ENCODE results near the gene STRBP. TPM values are rescaled to one million over a fixed set of nuclear protein-coding genes. Genes with fewer than 3 reads are reported as not detected.
A peak's percentile ranks its signal among the peaks of the same experiment; 100 is the strongest.

STRBP gene
- total and polyA plus RNA-seq, 5 donors from 2014 or later, result 14.9 to 18.2 (median 15.4) TPM

- H3K27me3 Mint-ChIP-seq, result no peaks in the 10 kb centered on the region
- peaks cover 18 to 23% (median 19%) of the 10 kb centered on the region in 4 donors for H3K4me1 Mint-ChIP-seq
- H3K27ac Mint-ChIP-seq, result no peak overlapping the region
- no peak overlapping the region for H3K27ac ChIP-seq (ENCODE audit: insufficient read depth, low read length, poor library complexity, severe bottlenecking)
- ATAC-seq (ENCODE audit: low read depth in 2 of 2) (no peak), DNase-seq (no peak)
- H3K4me1 ChIP-seq (ENCODE audit: control insufficient read depth, insufficient read depth, low read length, poor library complexity, severe bottlenecking), result peaks cover 10% of the 10 kb centered on the region
- H3K27me3 ChIP-seq (ENCODE audit: control insufficient read depth, insufficient read depth, low read length), result no peaks in the 10 kb centered on the region
- no peaks in the 10 kb centered on the region for H3K9me3 ChIP-seq (ENCODE audit: control insufficient read depth in 2 of 2, low read length in 2 of 2)
- H3K36me3 ChIP-seq (ENCODE audit: control insufficient read depth, insufficient read depth, low read length), result no peaks in the 10 kb centered on the region
- H3K9me3 Mint-ChIP-seq, result no peaks in the 10 kb centered on the region
- H3K36me3 Mint-ChIP-seq, result peaks cover 15% of the 10 kb centered on the region
- H3K4me3 Mint-ChIP-seq, result no peak overlapping the region
- no peak overlapping the region for H3K4me3 ChIP-seq (ENCODE audit: low read depth, low read length)
These were observed 39.4 kb downstream of the STRBP start for GRCh38 chr9:123228967-123229366.

DNA sequence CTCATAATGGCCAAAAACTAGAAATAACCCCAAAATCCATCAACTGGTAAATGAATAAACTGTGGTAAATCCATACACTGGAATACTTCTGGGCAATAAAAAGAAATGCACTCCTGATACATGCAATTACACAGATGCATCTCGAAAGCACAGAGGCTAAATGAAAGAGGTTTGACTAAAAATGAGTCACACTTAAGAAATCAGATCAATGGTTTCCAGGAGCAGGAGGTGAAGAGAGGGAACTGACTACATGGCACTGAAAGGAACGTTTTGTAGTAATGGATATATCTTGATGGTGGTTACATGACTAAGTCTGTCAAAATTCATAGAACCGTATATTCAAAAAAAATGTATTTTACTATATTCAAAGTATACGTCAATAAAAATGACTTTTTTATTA, 42.4 kb downstream of the STRBP start:
- Histone ChIP-seq H3K36me3 (ENCODE audit: control insufficient read depth, insufficient read depth, low read length) (no peaks in the 10 kb centered on the region), H3K27ac (ENCODE audit: insufficient read depth, low read length, poor library complexity, severe bottlenecking) (no peak overlapping the region), H3K4me1 (ENCODE audit: control insufficient read depth, insufficient read depth, low read length, poor library complexity, severe bottlenecking) (peaks cover 10% of the 10 kb centered on the region), H3K27me3 (ENCODE audit: control insufficient read depth, insufficient read depth, low read length) (no peaks in the 10 kb centered on the region), H3K9me3 (ENCODE audit: control insufficient read depth in 2 of 2, low read length in 2 of 2) (no peaks in the 10 kb centered on the region), H3K4me3 (ENCODE audit: low read depth, low read length) (no peak overlapping the region)
- peak overlapping the region; percentile 48 to 62 (median 53) for H3K27ac Mint-ChIP-seq
- no peaks in the 10 kb centered on the region for H3K9me3 Mint-ChIP-seq
- peak in 1 of 3 donors; percentile 7 for DNase-seq
- no peak for ATAC-seq (ENCODE audit: low read depth in 2 of 2)
- no peak overlapping the region for H3K4me3 Mint-ChIP-seq
- no peaks in the 10 kb centered on the region for H3K27me3 Mint-ChIP-seq
- H3K4me1 Mint-ChIP-seq, result peaks cover 14 to 25% (median 18%) of the 10 kb centered on the region in 4 donors
- peaks cover 13% of the 10 kb centered on the region for H3K36me3 Mint-ChIP-seq

DNA sequence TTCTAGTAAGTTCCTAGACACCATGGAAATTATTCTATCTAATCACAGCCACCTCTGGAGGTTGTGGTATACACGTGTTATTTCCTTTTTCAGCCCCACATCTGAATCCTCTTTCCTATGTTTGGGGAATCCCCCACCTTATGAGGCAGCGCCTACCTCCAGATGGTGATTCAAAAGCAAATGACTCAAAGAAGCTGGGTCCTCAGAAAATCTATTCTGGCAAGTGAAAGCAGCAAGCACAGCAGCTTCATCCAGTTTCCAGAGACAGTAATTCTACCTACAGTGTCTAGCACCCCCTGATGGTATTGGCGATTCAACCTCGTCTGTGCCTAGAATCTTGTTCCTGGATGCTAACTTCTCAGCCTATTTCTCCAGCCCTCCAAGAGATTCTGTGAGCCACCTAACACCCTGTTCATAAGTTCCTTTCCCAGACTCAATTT, 43.0 kb downstream of the STRBP start:
- Histone ChIP-seq H3K36me3 (ENCODE audit: control insufficient read depth, insufficient read depth, low read length) (no peaks in the 10 kb centered on the region), H3K4me3 (ENCODE audit: low read depth, low read length) (no peak overlapping the region), H3K27me3 (ENCODE audit: control insufficient read depth, insufficient read depth, low read length) (no peaks in the 10 kb centered on the region), H3K4me1 (ENCODE audit: control insufficient read depth, insufficient read depth, low read length, poor library complexity, severe bottlenecking) (peaks cover 10% of the 10 kb centered on the region), H3K27ac (ENCODE audit: insufficient read depth, low read length, poor library complexity, severe bottlenecking) (no peak overlapping the region), H3K9me3 (ENCODE audit: control insufficient read depth in 2 of 2, low read length in 2 of 2) (no peaks in the 10 kb centered on the region)
- ATAC-seq (ENCODE audit: low read depth in 2 of 2) (peak; percentile 87), DNase-seq (peak; percentile 2 to 78 (median 31))
- Mint-ChIP-seq H3K4me1 (peaks cover 14 to 25% (median 18%) of the 10 kb centered on the region in 4 donors), H3K4me3 (peak overlapping the region in 1 of 4 donors; percentile 39), H3K27ac (peak overlapping the region in 2 of 3 donors; percentile 48 to 53), H3K36me3 (peaks cover 13% of the 10 kb centered on the region), H3K9me3 (no peaks in the 10 kb centered on the region), H3K27me3 (no peaks in the 10 kb centered on the region)

GRCh38 chr9:123220127-123220526, 48.3 kb downstream of the STRBP start:
- peaks cover 0 to 1% (median 0%) of the 10 kb centered on the region in 7 donors for H3K9me3 Mint-ChIP-seq
- ATAC-seq (ENCODE audit: low read depth in 2 of 2) (no peak), DNase-seq (no peak)
- H3K4me1 Mint-ChIP-seq, result peaks cover 12 to 29% (median 16%) of the 10 kb centered on the region in 4 donors
- Histone ChIP-seq H3K27me3 (ENCODE audit: control insufficient read depth, insufficient read depth, low read length) (no peaks in the 10 kb centered on the region), H3K4me3 (ENCODE audit: low read depth, low read length) (no peak overlapping the region), H3K36me3 (ENCODE audit: control insufficient read depth, insufficient read depth, low read length) (no peaks in the 10 kb centered on the region), H3K9me3 (ENCODE audit: control insufficient read depth in 2 of 2, low read length in 2 of 2) (no peaks in the 10 kb centered on the region), H3K27ac (ENCODE audit: insufficient read depth, low read length, poor library complexity, severe bottlenecking) (no peak overlapping the region), H3K4me1 (ENCODE audit: control insufficient read depth, insufficient read depth, low read length, poor library complexity, severe bottlenecking) (peaks cover under 1% of the 10 kb centered on the region)
- H3K36me3 Mint-ChIP-seq, result peaks cover 13% of the 10 kb centered on the region
- no peak overlapping the region for H3K4me3 Mint-ChIP-seq
- H3K27ac Mint-ChIP-seq, result no peak overlapping the region
- no peaks in the 10 kb centered on the region for H3K27me3 Mint-ChIP-seq

GRCh38 chr9:123218831-123219230, 49.6 kb downstream of the STRBP start:
- H3K9me3 ChIP-seq (ENCODE audit: control insufficient read depth in 2 of 2, low read length in 2 of 2), result no peaks in the 10 kb centered on the region
- H3K4me3 ChIP-seq (ENCODE audit: low read depth, low read length), result no peak overlapping the region
- H3K36me3 ChIP-seq (ENCODE audit: control insufficient read depth, insufficient read depth, low read length), result no peaks in the 10 kb centered on the region
- Mint-ChIP-seq H3K4me1 (peaks cover 12 to 20% (median 13%) of the 10 kb centered on the region in 4 donors), H3K27me3 (no peaks in the 10 kb centered on the region), H3K9me3 (peaks cover 0 to 1% (median 0%) of the 10 kb centered on the region in 7 donors), H3K27ac (peak overlapping the region in 1 of 3 donors; percentile 3), H3K4me3 (no peak overlapping the region), H3K36me3 (peaks cover 13% of the 10 kb centered on the region)
- H3K27me3 ChIP-seq (ENCODE audit: control insufficient read depth, insufficient read depth, low read length), result no peaks in the 10 kb centered on the region
- H3K27ac ChIP-seq (ENCODE audit: insufficient read depth, low read length, poor library complexity, severe bottlenecking), result no peak overlapping the region
- H3K4me1 ChIP-seq (ENCODE audit: control insufficient read depth, insufficient read depth, low read length, poor library complexity, severe bottlenecking), result no peaks in the 10 kb centered on the region
- DNase-seq, result no peak
- ATAC-seq (ENCODE audit: low read depth in 2 of 2), result no peak

- Histone ChIP-seq H3K9me3 (ENCODE audit: control insufficient read depth in 2 of 2, low read length in 2 of 2) (no peaks in the 10 kb centered on the region), H3K4me1 (ENCODE audit: control insufficient read depth, insufficient read depth, low read length, poor library complexity, severe bottlenecking) (no peaks in the 10 kb centered on the region), H3K27me3 (ENCODE audit: control insufficient read depth, insufficient read depth, low read length) (no peaks in the 10 kb centered on the region), H3K36me3 (ENCODE audit: control insufficient read depth, insufficient read depth, low read length) (no peaks in the 10 kb centered on the region), H3K27ac (ENCODE audit: insufficient read depth, low read length, poor library complexity, severe bottlenecking) (no peak overlapping the region), H3K4me3 (ENCODE audit: low read depth, low read length) (no peak overlapping the region)
- no peak for ATAC-seq (ENCODE audit: low read depth in 2 of 2)
- H3K27me3 Mint-ChIP-seq, result no peaks in the 10 kb centered on the region
- DNase-seq, result no peak
- H3K27ac Mint-ChIP-seq, result no peak overlapping the region
- H3K36me3 Mint-ChIP-seq, result peaks cover 13% of the 10 kb centered on the region
- peaks cover 5 to 20% (median 13%) of the 10 kb centered on the region in 4 donors for H3K4me1 Mint-ChIP-seq
- peaks cover 0 to 1% (median 0%) of the 10 kb centered on the region in 7 donors for H3K9me3 Mint-ChIP-seq
- no peak overlapping the region for H3K4me3 Mint-ChIP-seq
These were observed 51.2 kb downstream of the STRBP start for GRCh38 chr9:123217128-123217654.

GRCh38 chr9:123216251-123216797, 52.1 kb downstream of the STRBP start:
- Mint-ChIP-seq H3K27me3 (no peaks in the 10 kb centered on the region), H3K4me3 (no peak overlapping the region), H3K27ac (peak overlapping the region in 1 of 3 donors; percentile 29), H3K36me3 (peaks cover 8% of the 10 kb centered on the region), H3K4me1 (peaks cover 11 to 20% (median 13%) of the 10 kb centered on the region in 4 donors), H3K9me3 (peaks cover 0 to 1% (median 0%) of the 10 kb centered on the region in 7 donors)
- no peak for DNase-seq
- ATAC-seq (ENCODE audit: low read depth in 2 of 2), result no peak
- H3K27me3 ChIP-seq (ENCODE audit: control insufficient read depth, insufficient read depth, low read length), result no peaks in the 10 kb centered on the region
- no peak overlapping the region for H3K27ac ChIP-seq (ENCODE audit: insufficient read depth, low read length, poor library complexity, severe bottlenecking)
- no peaks in the 10 kb centered on the region for H3K4me1 ChIP-seq (ENCODE audit: control insufficient read depth, insufficient read depth, low read length, poor library complexity, severe bottlenecking)
- H3K36me3 ChIP-seq (ENCODE audit: control insufficient read depth, insufficient read depth, low read length), result no peaks in the 10 kb centered on the region
- no peaks in the 10 kb centered on the region for H3K9me3 ChIP-seq (ENCODE audit: control insufficient read depth in 2 of 2, low read length in 2 of 2)
- H3K4me3 ChIP-seq (ENCODE audit: low read depth, low read length), result no peak overlapping the region

DNA sequence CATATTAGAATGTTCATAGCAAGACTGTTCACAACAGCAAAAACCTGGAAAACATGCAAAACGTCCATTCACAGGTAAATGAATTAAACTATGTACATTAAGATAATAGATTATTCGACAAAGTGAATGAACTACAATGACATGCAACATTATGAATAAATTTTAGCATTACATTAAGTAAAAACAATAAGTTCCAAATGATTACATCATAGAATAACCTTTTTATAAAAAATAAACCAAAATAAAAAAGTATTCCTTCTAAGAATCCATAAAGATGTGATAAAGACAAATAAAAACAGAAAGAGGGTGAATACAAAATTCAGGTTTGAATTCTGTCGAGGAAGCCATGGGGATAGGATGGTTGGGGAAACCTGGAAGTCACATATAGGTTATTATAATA, 57.3 kb downstream of the STRBP start:
- Mint-ChIP-seq H3K36me3 (peaks cover 10% of the 10 kb centered on the region), H3K4me3 (no peak overlapping the region), H3K9me3 (no peaks in the 10 kb centered on the region), H3K27me3 (no peaks in the 10 kb centered on the region), H3K27ac (no peak overlapping the region), H3K4me1 (peaks cover 2 to 21% (median 9%) of the 10 kb centered on the region in 4 donors)
- no peaks in the 10 kb centered on the region for H3K27me3 ChIP-seq (ENCODE audit: control insufficient read depth, insufficient read depth, low read length)
- H3K9me3 ChIP-seq (ENCODE audit: control insufficient read depth in 2 of 2, low read length in 2 of 2), result no peaks in the 10 kb centered on the region
- no peak overlapping the region for H3K4me3 ChIP-seq (ENCODE audit: low read depth, low read length)
- ATAC-seq (ENCODE audit: low read depth in 2 of 2) (no peak), DNase-seq (no peak)
- H3K36me3 ChIP-seq (ENCODE audit: control insufficient read depth, insufficient read depth, low read length), result no peaks in the 10 kb centered on the region
- H3K4me1 ChIP-seq (ENCODE audit: control insufficient read depth, insufficient read depth, low read length, poor library complexity, severe bottlenecking), result no peaks in the 10 kb centered on the region
- no peak overlapping the region for H3K27ac ChIP-seq (ENCODE audit: insufficient read depth, low read length, poor library complexity, severe bottlenecking)

Measured in CD4-positive, CD25-positive, alpha-beta regulatory T cell (primary cell).